WTC11 (cell line): ENCODE data around the gene LIX1L.

Source experiments
- CBFB ChIP-seq: sonication (generic); formaldehyde crosslinking; IDR thresholded peaks from 2 replicates; pipeline ENCODE4 v1.8.1; 2022; ENCODE audit warnings: mild to moderate bottlenecking, low read depth, missing genetic modification reagents
- CREB1 ChIP-seq: sonication (generic); formaldehyde crosslinking; IDR thresholded peaks from 2 replicates; pipeline ENCODE4 v1.8.0; 2023; ENCODE audit warnings: mild to moderate bottlenecking, missing genetic modification reagents
- CREM ChIP-seq: sonication (generic); formaldehyde crosslinking; IDR thresholded peaks from 2 replicates; pipeline ENCODE4 v1.8.1; 2022; ENCODE audit warnings: mild to moderate bottlenecking, missing genetic modification reagents, moderate library complexity
- CTCF ChIP-seq: fragments of 200-600 bp; IDR thresholded peaks from 2 replicates; pipeline ENCODE4 v1.8.0; 2022; ENCODE audit warnings: antibody characterized with exemption
- ESRRA ChIP-seq: sonication (generic); formaldehyde crosslinking; IDR thresholded peaks from 2 replicates; pipeline ENCODE4 v1.8.1; 2022; ENCODE audit warnings: mild to moderate bottlenecking, missing genetic modification reagents, borderline replicate concordance
- ETV6 ChIP-seq: sonication (generic); formaldehyde crosslinking; IDR thresholded peaks from 2 replicates; pipeline ENCODE4 v1.8.1; 2022; ENCODE audit warnings: mild to moderate bottlenecking, missing genetic modification reagents
- FOXK1 ChIP-seq: sonication (generic); formaldehyde crosslinking; IDR thresholded peaks from 2 replicates; pipeline ENCODE4 v1.8.0; 2022; ENCODE audit warnings: mild to moderate bottlenecking, moderate library complexity, missing genetic modification reagents
- JUN ChIP-seq: sonication (generic); formaldehyde crosslinking; IDR thresholded peaks from 2 replicates; pipeline ENCODE4 v1.8.0; 2023; ENCODE audit warnings: mild to moderate bottlenecking, missing genetic modification reagents
- NR2C2 ChIP-seq: sonication (generic); formaldehyde crosslinking; IDR thresholded peaks from 2 replicates; pipeline ENCODE4 v1.8.0; 2022; ENCODE audit warnings: mild to moderate bottlenecking, missing genetic modification reagents
- SP1 ChIP-seq: sonication (generic); formaldehyde crosslinking; conservative IDR thresholded peaks from 2 replicates; pipeline ENCODE4 v1.8.1; 2022; ENCODE audit warnings: missing genetic modification reagents
- TEAD4 ChIP-seq: sonication (generic); formaldehyde crosslinking; IDR thresholded peaks from 2 replicates; pipeline ENCODE4 v1.8.0; 2022; ENCODE audit warnings: mild to moderate bottlenecking, missing genetic modification reagents
- USF2 ChIP-seq: sonication (generic); formaldehyde crosslinking; IDR thresholded peaks from 2 replicates; pipeline ENCODE4 v1.8.1; 2023; ENCODE audit warnings: mild to moderate bottlenecking, missing genetic modification reagents, moderate library complexity
- TF ChIP-seq, protein P1 (sequence below): sonication (generic); formaldehyde crosslinking; conservative IDR thresholded peaks from 2 replicates; pipeline ENCODE4 v1.8.1; 2022; ENCODE audit warnings: mild to moderate bottlenecking, missing genetic modification reagents
- TF ChIP-seq, protein P2 (sequence below): sonication (generic); formaldehyde crosslinking; IDR thresholded peaks from 2 replicates; pipeline ENCODE4 v1.8.0; 2022; ENCODE audit warnings: mild to moderate bottlenecking, missing genetic modification reagents

DNA sequence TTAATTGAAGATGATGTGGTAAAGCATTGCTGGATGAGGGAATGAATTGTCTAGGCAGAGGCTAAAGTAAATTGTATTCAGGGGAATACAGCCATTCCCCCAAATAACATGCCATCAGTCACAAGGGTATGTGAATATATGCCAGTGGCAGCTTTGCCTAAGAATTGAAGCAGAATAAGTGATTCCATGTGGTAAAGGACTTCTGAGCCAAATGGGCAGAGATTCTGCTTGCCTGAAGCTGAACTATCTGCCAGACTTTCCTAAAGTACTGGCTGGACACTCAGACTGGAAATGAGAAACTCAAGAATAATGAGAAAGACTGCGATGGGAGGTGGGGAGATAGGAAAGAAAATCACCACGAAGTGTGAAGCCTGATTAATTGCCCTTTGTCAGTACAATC is 2.4 kb downstream of the LIX1L start:
- TF ChIP-seq CTCF (no peak), CREM (CRISPR knock-in tag) (no peak), CREB1 (CRISPR knock-in tag) (no peak), TEAD4 (CRISPR knock-in tag) (no peak), CBFB (CRISPR knock-in tag) (no peak), ESRRA (CRISPR knock-in tag) (no peak), ETV6 (CRISPR knock-in tag) (no peak), USF2 (CRISPR knock-in tag) (no peak), NR2C2 (CRISPR knock-in tag) (no peak), JUN (no peak), FOXK1 (no peak), SP1 (CRISPR knock-in tag) (no peak)
- TF ChIP-seq, protein P1, sequence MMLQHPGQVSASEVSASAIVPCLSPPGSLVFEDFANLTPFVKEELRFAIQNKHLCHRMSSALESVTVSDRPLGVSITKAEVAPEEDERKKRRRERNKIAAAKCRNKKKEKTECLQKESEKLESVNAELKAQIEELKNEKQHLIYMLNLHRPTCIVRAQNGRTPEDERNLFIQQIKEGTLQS (CRISPR knock-in tag): no peak
- TF ChIP-seq, protein P2, sequence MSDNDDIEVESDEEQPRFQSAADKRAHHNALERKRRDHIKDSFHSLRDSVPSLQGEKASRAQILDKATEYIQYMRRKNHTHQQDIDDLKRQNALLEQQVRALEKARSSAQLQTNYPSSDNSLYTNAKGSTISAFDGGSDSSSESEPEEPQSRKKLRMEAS (CRISPR knock-in tag): no peak
